GM10248 (cell line): ENCODE data around the gene ZNF57.

Experiments
- CTCF ChIA-PET: fragments of 300-600 bp; sonication (Branson Sonifier 250); formaldehyde crosslinking; extraction: SDS; loops from one replicate; lab custom pipeline; 2021; ENCODE audit warnings: antibody characterized with exemption; lab: Yijun Ruan, JAX
- POLR2A ChIA-PET: fragments of 350-650 bp; sonication (Branson Sonifier 250); formaldehyde crosslinking; extraction: SDS; loops from one replicate; lab custom pipeline; 2020; ENCODE audit warnings: antibody characterized with exemption; lab: Yijun Ruan, JAX
- DNase-seq: peaks from one replicate; pipeline ENCODE4 v3.0.0; 2012; ENCODE audit errors: extremely low spot score
- TF ChIP-seq, protein P1 (sequence below): IDR thresholded peaks from 2 replicates; pipeline ENCODE4 v1.5.1; 2012; ENCODE audit warnings: mild to moderate bottlenecking, low read depth; ENCODE audit errors: extremely low read depth, missing control alignments, control extremely low read depth

The ZNF57 gene

DNA sequence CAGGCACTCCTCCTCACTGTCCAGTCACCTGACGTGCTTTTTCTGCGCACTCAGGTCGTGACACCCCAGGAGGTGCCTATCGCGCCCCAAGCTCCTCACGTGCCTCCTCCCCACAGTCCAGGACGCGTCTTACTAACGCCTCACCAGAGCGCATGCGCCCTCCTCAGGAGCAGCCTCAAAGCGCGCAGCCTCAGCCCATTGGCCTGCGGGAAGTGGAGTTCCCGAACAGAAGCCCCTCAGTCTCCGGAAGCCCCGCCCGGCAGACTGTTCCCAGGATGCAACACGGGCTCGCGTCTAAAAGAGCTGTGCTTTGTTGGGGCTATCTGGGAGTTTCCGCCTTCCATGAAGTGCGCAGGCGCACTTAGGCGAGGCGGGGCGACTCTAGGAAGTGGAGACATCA lies 41.9 kb upstream of the ZNF57 start:
- no peak for DNase-seq
- POLR2A ChIA-PET, result no interaction called here
- CTCF ChIA-PET, result interaction anchor here (1.0 to 2.1 kb wide), 3 partner anchors 13 to 28 kb away, joined by 3 to 4 read pairs (median 4); no protein-coding TSS in a partner anchor
- TF ChIP-seq, protein P1, sequence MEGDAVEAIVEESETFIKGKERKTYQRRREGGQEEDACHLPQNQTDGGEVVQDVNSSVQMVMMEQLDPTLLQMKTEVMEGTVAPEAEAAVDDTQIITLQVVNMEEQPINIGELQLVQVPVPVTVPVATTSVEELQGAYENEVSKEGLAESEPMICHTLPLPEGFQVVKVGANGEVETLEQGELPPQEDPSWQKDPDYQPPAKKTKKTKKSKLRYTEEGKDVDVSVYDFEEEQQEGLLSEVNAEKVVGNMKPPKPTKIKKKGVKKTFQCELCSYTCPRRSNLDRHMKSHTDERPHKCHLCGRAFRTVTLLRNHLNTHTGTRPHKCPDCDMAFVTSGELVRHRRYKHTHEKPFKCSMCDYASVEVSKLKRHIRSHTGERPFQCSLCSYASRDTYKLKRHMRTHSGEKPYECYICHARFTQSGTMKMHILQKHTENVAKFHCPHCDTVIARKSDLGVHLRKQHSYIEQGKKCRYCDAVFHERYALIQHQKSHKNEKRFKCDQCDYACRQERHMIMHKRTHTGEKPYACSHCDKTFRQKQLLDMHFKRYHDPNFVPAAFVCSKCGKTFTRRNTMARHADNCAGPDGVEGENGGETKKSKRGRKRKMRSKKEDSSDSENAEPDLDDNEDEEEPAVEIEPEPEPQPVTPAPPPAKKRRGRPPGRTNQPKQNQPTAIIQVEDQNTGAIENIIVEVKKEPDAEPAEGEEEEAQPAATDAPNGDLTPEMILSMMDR, result no peak

DNA sequence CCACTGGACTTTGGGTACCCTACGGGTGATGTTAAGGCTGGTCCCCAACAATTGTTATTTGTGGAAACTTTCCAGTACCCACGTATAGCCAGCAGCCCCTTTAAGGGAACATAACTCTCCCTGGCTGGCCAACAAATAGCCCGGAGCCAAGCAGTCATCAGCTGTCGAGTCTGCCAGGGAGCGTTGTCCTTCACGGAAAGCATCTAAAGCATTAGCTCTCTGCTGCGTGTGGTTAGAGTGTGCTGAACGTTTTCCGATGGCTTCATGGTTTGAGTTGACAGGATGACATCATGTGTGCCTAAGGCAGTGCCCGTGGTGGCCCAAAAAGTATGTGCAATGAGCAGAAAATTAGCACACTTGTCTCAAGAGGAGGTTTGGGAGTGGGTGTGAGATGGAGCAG lies 36.9 kb upstream of the ZNF57 start:
- ChIA-PET CTCF (interaction anchor here (1.1 to 1.8 kb wide), 2 partner anchors 23 to 215 kb away, joined by 3 to 8 read pairs; no protein-coding TSS in a partner anchor), POLR2A (no interaction called here)
- no peak for DNase-seq
- TF ChIP-seq, protein P1, result no peak

DNA sequence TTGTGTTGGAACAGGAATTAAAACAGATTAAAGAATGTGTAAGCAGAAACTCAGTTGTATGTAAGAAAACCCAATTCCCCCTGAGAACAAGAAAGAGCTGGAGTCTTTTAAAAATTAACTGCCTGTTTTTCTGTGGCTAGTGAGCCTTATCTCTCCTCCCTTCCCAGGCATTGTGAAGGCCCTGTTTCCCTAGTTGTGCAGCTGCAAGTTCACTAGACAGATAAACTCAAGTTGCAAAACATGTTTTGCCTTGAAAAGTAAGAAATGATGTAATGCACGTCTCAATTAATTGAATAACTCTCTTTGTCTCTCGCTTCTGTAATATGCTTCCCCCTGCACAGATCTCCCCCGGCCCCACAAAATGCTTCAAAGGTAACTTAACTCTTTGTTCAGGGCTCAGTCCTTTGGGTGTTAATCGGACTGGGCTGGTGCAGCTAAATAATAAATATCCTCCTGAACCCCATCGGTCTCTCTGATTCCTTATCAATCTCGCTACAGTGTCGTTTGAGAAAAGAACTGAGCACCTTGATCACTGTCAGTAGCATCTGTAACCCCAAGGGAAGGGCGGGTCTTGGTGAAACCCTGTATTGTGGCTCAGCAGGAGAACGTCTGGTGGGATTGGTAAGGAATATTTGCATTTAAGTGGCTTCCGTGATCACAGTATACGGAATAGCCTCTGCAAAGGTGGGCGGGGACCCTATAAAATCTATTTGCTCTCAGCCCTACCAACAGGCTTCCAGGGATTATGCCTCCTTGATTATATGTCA lies 35.2 kb upstream of the ZNF57 start:
- DNase-seq, result no peak
- TF ChIP-seq, protein P1, result no peak
- ChIA-PET CTCF (interaction anchor here (1.2 to 1.9 kb wide), 3 partner anchors 21 to 217 kb away, joined by 4 to 10 read pairs (median 8); no protein-coding TSS in a partner anchor), POLR2A (no interaction called here)

DNA sequence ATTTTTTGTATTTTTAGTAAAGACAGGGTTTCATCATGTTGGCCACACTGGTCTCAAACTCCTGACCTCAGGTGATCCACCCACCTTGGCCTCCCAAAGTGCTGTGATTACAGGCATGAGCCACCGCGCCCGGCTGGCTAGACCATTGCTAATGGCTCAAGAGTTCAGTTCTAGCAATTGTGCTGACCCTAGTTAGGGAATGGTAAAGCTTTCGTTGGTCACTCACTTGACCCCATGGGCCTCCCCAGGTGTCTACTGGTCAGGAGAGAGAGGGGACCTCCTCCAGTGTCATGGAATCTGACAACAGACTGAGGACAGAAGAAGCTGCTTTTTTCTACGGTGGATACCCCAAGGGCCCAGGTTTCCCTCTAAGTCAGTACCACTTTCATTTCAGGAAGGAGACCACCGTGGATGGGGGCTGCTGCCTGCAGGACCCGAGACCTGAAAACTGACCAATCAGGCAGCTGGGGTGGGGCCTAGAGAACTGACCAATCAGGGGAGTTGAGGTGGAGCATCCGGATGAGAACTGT lies 34.2 kb upstream of the ZNF57 start:
- POLR2A ChIA-PET, result interaction anchor here (0.6 kb wide), 1 partner anchor 168 kb away, joined by 3 read pairs; no protein-coding TSS in a partner anchor
- CTCF ChIA-PET, result interaction anchor here (0.7 to 1.9 kb wide), 4 partner anchors 18 to 218 kb away, joined by 3 to 10 read pairs (median 4); no protein-coding TSS in a partner anchor
- TF ChIP-seq, protein P1, result no peak
- no peak for DNase-seq

DNA sequence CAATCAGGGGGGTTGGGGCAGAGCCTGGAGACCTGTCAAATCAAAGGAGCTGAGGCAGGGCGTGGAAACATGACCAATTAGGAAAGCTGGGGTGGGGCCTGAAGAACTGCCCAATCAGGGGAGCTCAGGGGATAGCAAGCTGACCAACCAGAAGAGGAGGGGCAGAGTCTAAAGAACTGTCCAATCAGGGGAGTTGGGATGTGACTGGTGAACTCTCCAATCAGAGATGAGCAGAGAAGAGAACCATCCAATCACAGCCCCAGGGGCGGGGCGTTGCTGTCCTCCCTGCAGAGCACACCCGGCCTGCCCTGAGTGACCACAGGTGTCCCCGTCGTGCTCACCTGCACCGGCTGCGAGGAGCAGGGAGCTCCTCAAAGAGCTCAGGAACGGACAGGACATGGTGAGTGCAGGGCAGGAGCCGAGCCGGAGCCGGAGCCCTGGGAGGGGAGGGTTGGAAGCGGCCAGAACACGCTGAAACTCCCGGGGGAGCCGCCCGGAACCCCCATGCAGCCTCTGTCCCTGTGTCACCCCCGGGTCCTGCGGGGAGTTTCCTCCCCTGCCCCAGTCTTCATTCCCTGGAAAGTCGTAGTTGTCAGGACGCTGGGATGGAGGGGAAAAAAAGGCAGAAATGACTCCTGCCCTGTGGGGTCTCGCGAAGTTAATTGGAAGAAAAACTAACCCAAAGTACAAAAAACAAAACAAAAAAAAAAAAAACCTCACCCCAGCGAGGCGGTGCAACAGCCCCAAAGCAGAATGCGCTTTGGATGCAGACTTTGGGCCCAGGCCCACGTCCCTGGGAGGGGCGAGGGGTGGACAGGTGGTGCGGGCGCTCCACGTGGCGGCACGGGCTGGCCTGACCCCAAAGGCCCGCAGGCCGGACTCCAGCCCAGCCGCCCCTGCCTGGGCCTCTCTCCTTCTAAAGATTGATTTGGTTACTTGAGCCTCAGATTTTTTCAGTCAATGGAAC lies 33.4 kb upstream of the ZNF57 start, which contains the start of gene ZNF556:
Gene ZNF556 (plus strand): TSS at position 311 of the 967 bp plus-strand sequence. CDS start 87 bp downstream, at position 398.
- CTCF ChIA-PET, result interaction anchor here (0.7 to 1.9 kb wide), 3 partner anchors 19 to 219 kb away, joined by 3 to 10 read pairs (median 3); no protein-coding TSS in a partner anchor
- POLR2A ChIA-PET, result interaction anchor here (0.6 kb wide), 1 partner anchor 169 kb away, joined by 3 read pairs; no protein-coding TSS in a partner anchor
- no peak for DNase-seq
- TF ChIP-seq, protein P1, result no peak
